Stimulated activated CD8-positive, alpha-beta memory T cell treated with anti-CD3 and anti-CD28 coated beads, Interleukin-4, amount 100 ng/mL, for 1 hour (primary cell): ENCODE data around the gene CCDC27.
"Not testable (repeated sequence)": the region's sequence is repeated elsewhere in the genome, so short reads cannot be mapped to it uniquely, and the experiment has no call there.

Experiments
- DNase-seq, 2 donors: peaks; one replicate each; pipeline ENCODE4 v3.0.0-alpha.2; 2020; ENCODE audit warnings: low read depth in 2 of 2, low spot score in 1 of 2

Gene CCDC27

GRCh38 chr1:3735027-3735681 is 17.1 kb upstream of the CCDC27 start:
- DNase-seq: no peak

GRCh38 chr1:3735688-3736087 is 16.6 kb upstream of the CCDC27 start:
- no peak for DNase-seq

GRCh38 chr1:3736131-3736561 is 16.1 kb upstream of the CCDC27 start:
- no peak for DNase-seq

DNA sequence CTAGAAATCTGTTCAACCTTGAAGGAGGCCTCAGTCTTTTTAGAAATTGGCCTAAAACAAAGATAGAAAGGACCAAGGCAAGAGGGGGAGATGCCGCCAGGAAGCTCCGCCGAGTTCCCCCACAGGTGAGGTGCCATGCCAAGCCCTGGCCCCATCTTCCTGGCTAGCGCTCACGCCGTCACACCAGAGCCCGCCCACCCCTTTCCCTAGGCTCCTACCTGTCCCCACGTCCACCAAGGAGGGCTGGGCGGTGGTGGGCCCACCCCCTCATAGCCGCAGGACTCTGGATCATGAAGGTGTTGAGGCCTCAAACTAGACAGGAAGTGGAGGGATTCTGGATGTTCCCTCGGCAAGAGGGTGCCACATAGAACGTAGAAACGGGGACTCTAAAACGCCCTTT is 15.5 kb upstream of the CCDC27 start:
- DNase-seq: no peak

GRCh38 chr1:3738943-3739342 is 13.3 kb upstream of the CCDC27 start:
- no peak for DNase-seq

DNA sequence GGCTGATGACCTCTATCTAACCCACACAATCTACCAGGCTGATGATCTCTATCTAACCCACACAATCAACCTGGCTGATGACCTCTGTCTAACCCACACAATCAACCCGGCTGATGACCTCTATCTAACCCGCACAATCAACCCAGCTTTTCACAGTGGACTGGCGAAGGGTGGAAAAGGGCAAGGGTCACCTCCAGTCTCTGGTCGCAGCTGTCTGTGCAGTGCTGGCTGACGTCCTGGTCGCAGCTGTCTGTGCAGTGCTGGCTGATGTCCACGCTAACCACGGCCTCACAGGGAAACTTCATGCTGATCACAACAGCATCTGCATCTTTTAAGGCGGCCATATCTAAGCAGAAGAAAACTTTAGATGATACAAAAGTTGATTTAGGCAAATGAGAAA is 12.2 kb upstream of the CCDC27 start:
- no peak for DNase-seq

GRCh38 chr1:3740752-3741151 is 11.5 kb upstream of the CCDC27 start:
- DNase-seq: no peak

DNA sequence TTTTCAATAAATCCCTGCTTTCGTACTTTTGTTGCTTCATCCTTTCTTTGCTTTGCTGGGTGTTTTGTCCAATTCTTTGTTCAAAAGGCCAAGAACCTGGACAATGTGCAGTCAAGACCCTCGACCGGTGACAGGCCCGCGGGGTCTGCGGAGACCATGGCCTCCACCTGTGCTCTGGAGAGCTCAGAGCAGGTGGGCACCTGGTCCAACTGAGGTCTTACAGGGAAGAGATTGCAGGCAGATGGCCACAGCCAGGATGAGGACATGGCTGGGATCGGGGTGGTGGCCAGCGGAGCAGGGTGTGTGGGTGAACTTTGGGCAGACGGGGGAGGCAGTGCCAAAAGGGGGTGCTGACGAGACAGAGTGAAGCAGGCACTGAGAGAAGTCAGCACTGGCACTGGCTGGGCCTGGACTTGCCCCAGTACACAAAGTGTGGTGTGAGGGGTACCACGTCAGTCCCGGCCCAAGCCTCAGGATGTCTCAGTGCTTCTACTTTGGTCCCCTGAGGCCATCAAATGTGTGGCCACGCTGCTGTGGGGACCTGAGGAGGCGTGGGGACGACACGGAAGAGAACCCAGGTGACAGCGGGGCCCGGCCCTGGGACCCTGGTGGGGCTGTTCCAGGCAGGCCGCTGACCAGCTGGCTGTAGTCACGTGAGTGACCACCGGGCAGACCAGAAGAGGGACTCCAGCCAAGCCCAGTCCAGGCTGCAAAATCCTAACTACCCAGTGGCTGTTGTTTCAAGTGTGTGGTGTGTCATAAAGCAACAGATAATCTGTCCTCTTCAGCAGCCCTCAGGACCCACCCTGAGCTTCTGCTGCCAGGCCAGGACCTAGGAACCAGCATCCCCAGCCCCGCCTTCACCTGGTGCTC is 10.4 kb upstream of the CCDC27 start:
- DNase-seq: no peak

DNA sequence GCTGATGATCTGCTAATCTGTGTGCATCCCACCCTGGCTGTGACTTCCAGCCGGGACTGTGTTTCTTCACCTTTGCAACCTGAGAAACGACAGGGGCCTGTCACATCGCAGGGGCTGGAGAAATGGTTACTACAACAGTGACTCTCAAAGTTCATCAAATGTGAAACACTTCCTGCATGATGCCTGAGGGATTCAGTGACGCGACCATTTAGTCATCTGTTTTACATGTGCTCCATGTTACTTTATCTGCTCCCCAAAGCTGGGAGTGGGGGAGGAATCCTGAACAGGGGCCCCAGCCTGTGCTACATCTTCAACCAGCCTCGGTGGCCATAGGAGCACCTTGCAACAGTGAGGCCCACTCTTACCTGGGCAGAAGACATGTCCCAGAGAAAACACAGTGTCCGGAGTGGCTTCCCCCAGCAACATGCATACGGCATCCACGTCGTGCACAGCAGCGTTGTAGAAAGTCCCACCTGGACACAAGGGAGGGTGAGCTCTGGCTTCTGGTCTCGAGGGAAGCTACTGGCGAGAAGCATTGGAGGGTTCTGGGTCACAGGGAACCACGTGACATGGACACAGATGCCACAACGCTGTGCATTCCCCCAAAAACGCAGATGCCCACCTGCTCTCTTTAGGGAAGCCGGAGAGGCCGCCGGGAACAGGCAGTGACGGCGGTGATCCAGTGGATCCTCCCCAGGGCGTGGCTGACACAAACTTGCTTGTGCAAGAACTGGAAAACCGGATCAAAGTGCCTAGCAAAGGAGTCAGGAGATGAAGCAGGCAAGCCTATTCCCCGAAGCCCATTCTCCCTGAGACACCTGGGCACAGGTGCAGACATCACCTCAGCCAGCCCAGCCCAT is 9.6 kb upstream of the CCDC27 start:
- no peak for DNase-seq

DNA sequence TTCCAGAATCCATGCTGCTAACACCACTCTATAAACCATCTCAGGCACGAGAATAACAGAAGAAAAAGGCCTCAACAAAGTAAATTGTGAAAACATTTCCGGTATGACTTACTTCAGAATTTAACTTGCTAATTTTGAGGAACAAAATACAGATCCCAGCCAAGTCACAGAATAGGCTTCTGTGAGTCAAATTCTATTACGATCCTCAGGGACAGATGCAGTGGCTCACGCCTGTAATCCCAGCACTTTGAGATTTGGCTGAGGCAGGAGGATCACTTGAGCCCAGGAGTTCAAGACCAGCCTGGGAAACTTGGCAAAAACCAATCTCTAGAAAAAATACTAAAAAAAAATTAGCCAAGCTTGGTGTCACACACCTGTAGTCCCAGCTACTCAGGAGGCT is 8.8 kb upstream of the CCDC27 start:
- DNase-seq: no peak

DNA sequence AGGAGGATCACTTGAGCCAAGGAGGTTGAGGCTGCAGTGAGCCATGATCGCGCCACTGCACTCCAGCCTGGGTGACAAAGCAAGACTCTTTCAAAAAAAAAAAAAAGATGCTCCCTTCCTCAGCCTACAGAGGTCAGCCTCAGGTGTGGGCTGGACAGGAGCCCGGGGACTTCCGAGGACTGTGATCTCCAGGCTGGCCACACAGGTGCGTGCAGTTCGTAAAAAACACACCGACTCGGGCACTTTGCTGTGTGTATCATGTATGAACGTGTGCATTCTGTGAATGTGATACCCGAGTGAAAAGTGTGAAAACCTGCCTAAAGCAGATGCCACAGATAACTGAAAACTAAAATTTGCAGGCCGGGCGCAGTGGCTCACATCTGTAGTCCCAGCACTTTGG is 8.4 kb upstream of the CCDC27 start:
- DNase-seq: no peak

DNA sequence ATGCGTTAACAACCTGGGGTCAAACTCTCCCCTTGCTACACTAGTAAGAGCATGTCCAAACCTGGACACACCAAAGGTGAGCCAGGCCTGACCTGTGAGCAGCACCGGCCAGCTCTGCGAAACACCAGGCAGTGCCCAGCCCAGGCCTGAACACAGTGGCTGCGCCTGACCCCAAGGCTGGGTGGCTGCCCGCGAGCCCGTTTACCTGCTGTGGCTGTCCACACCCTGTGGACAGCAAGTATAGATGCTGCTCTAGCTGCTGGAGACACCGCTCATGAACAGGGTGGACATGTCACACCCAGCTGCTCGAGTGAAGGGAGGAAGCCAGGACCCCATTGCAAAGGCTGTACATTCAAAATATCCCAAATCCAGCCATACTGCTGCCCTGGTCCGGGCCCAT is 7.6 kb upstream of the CCDC27 start:
- DNase-seq: no peak

- DNase-seq: no peak
These were observed 7.2 kb upstream of the CCDC27 start for GRCh38 chr1:3745071-3745470.

- DNase-seq: no peak
These were observed 6.5 kb upstream of the CCDC27 start for GRCh38 chr1:3745590-3746381.

DNA sequence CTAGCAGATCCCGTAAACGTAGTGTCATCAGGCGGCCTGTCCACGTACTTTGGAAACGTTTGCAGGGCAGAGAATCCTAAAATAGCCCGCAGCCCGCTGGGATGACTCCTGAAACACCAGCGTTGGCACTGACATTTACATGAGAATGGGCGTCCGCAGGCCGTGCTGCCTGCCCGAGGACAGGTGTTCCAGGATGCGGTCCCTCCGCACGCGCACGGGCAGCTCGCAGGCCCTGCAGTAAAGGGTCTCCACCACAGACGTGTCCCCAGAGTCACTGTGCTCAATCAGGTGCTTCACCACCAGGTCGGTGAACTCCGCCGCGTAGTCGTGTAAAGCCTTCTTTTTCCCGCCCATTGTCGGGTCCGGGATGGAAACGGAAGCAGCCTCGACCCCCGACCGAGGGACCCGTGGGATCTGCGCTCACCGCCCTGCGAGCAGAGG is 5.8 kb upstream of the CCDC27 start:
- no peak for DNase-seq

DNA sequence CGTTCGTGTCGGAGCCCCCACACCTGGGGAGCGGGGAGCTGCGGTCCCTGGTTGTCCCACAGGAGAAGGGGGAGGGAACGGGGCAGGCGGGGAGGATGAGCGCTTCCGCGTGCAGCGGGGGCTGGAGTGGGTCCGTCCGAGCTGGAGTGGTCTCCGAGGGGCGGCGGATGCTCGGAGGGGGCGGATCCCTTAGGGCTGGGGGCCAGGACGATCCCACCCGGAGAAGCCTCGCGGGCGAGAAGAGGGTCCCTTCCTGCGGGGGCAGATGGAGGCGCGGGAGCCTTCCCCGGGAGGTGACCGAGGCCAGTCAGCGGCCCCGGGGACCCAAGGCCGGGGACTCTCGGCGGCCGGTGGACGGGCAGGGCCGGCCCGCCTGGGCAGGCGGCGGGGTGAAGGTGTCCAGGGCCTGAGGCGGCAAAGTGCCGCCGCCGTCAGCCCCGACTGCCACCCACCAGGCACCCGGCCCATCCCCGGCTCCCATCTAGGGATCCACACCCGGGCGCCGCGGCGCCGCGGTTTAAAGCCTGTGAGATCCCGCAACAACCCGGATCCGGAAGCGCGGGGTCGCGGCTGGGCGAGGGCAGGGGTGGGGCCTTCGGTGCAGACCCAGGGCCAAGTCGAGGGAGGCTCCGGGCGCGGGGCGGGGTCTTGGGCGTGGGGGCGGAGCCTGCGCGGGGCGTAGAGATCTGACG is 5.3 kb upstream of the CCDC27 start:
- peak; percentile 46 to 74 for DNase-seq

- no peak for DNase-seq
These were observed 4.8 kb upstream of the CCDC27 start for GRCh38 chr1:3747522-3747848.

GRCh38 chr1:3747903-3748302 is 4.3 kb upstream of the CCDC27 start:
- no peak for DNase-seq

DNA sequence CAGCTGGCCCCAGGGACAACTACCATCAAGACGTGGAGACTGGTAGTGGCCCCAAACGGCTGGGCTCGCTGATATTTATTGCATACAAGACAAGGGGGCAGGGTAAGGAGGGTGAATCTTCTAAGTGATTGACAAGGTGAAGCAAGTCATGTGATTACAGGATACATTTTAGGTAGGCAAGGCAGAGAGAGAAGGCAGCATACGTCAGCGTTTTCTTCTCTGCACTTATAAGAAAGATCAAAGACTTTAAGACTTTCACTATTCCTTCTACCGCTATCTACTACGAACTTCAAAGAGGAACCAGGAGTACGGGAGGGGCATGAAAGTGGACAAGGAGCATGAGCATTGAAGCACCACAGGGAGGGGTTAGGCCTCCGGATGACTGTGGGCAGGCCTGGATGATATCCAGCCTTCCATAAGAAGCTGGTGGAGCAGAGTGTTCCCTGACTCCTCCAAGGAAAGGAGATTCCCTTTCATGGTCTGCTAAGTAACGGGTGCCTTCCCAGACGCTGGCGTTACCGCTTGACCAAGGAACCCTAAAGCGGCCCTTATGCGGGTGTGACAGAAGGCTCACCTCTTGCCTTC is 3.8 kb upstream of the CCDC27 start:
- not testable (repeated sequence) for DNase-seq

DNA sequence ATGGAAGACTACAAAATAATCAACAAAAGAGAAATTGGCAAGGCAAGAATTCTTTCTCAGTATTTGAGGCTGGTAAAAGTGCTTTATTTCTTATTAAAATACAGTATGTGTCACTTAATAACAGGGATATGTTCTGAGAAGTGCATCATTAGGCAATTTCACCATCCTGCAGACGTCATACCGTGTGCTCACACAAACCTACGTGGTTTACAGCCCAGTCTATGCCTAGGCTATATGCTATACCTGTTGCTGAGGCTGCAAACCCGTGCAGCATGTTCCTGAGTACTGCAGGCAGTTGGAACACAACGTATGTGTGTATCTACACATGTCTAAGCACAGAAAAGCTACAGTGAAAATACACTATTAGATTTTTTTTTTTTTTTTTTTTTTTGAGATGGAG is 2.7 kb upstream of the CCDC27 start:
- DNase-seq: no peak
